ENCODE results near the gene TNKS1BP1. TPM values are rescaled to one million over a fixed set of nuclear protein-coding genes. Genes with fewer than 3 reads are reported as not detected.

Gene TNKS1BP1
- total RNA-seq, 4 donors from 2014 or later = 119 to 162 (median 137) TPM

DNA sequence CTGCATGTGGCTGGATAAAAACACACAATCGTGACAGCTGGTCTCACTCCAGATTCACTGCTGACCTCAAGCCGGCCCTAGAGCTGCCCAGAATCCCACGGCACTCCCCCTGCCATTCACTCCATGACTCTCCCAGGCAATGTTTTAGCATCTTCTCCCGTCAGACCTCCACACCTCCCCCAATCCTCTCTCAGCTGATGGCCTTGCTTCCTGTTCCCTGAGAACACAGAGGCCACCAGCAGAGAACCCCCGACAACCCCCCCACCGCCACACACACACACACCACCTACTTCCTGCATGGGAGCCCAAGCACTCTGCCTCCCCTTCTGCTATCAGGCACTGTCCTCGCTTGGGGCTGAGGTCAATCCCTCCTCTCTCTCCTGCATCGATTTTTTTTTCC, 9.3 kb downstream of the TNKS1BP1 start:
- no peak for DNase-seq (ENCODE audit: low spot score)
- no peak for ATAC-seq (ENCODE audit: low FRiP score)
- TF ChIP-seq, protein P1, sequence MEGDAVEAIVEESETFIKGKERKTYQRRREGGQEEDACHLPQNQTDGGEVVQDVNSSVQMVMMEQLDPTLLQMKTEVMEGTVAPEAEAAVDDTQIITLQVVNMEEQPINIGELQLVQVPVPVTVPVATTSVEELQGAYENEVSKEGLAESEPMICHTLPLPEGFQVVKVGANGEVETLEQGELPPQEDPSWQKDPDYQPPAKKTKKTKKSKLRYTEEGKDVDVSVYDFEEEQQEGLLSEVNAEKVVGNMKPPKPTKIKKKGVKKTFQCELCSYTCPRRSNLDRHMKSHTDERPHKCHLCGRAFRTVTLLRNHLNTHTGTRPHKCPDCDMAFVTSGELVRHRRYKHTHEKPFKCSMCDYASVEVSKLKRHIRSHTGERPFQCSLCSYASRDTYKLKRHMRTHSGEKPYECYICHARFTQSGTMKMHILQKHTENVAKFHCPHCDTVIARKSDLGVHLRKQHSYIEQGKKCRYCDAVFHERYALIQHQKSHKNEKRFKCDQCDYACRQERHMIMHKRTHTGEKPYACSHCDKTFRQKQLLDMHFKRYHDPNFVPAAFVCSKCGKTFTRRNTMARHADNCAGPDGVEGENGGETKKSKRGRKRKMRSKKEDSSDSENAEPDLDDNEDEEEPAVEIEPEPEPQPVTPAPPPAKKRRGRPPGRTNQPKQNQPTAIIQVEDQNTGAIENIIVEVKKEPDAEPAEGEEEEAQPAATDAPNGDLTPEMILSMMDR (IDR thresholded peaks at IDR 0.05) = no peak

DNA sequence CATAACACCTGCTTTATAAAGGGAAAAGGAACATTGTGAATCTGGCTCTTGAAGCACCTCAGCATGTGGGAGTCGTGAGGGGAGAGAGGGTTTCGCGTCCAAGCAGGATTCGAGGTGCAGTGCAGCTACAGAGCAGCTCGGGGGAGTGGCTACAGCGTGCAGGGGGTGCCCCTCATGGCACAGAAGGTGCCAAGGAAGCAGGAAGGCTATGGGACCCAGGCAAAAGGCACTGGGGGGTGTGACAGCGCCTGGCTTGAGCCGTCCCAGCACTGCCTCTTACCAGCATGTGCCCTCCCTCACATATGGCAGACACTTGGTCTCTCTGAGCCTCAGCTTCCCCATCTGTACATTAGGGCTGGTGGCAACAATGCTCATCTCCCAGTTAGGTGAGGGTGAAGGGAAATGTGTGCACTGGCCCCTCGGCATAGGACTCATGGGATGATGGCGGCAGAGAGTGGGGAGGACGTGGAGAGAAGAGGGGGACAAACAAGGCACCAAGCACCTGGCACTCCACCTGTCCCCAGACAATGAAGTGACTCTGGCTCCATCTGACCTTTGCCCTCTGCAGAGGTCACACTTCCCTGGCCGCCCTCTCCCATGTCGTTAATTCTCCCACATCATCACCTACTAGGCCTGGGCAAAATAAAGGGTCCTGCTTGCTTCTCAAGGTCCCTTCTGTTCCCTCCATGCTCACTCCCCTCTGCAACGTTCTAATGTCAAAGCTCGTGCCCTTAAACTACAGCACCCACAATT, 10.4 kb downstream of the TNKS1BP1 start:
- TF ChIP-seq, protein P1 (IDR thresholded peaks at IDR 0.05) = no peak
- ATAC-seq (ENCODE audit: low FRiP score) (no peak), DNase-seq (ENCODE audit: low spot score) (no peak)

DNA sequence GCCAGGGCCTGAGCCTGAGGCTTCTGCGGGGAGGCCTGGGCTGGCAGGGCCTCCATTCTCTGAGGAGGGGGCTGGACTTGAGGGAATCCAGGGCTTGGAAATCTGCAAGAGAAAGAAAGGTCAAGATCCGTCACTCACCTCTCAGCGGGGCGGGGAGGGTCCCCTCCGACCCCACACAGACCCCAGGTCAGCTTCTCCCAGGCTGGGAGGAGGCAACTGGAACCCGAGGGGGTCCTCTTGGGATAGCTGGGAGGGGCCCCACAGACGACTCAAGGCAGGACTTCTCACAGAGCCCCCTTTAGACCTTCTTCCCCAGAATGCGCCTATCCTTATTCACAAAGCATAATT, 11.0 kb downstream of the TNKS1BP1 start:
- ATAC-seq (ENCODE audit: low FRiP score) (no peak), DNase-seq (ENCODE audit: low spot score) (no peak)
- TF ChIP-seq, protein P1 (IDR thresholded peaks at IDR 0.05) = no peak

DNA sequence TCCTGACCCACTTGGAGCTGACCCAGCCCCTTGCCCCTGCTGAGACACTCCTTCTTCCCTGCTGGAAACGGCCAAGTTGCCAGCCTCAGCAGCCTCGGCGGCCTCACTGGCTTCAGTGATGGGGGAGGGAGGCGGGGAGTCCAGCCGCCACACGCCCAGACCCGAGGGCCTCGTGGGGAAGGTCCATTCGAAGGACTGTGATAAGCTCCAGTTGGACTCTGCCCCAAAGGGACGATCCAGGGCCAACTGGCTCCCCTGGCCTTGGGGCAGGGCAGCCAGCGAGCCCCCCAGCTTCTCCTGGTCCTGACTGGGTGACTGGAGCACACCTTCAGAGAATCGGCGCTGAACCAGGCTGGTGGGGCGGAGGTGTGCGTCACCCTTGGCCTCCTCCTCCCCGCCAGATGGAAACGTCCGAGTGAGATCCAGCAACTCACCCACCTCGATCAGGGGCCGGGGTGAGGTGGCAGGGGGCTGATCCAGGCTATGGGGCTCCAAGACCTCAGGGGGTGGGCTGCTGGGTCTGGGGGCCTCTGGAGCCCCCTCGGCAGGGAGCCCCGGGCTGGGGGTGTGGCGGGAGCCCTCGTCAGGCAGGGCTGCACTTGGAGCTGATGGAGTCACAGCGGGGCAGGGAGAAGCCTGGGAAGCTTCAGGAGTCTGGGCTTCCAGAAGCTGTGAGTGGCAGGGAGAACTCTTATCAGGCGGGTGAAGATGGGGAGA, 11.5 kb downstream of the TNKS1BP1 start:
- no peak for ATAC-seq (ENCODE audit: low FRiP score)
- no peak for DNase-seq (ENCODE audit: low spot score)
- TF ChIP-seq, protein P1 (IDR thresholded peaks at IDR 0.05) = no peak

DNA sequence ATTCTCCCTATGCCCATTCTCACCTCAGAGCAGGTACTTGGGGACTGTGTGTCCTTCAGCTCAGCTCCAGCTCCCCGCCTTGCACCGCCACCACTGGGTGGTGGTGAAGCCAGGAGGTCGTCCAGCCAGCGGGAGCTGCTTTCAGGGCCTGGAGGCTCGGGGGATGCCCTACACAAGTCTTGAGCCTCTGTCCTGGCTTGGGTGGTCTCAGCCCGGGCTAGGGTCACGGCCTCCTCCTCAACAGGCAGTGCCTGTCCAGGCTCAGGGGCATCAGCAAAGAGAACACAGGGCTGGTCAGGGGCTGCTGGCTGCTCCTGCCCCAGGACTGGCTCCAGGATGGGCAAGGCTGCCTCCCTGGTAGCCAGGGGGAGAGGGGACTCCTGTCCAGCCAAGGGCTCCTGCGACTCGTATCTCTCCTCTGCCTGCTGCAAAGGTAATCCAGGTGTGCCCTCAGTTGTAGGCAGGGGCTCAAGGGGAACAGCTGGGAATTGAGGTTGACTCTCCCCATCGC, 12.2 kb downstream of the TNKS1BP1 start:
- DNase-seq (ENCODE audit: low spot score) = no peak
- TF ChIP-seq, protein P1 (IDR thresholded peaks at IDR 0.05) = no peak
- ATAC-seq (ENCODE audit: low FRiP score) = no peak

DNA sequence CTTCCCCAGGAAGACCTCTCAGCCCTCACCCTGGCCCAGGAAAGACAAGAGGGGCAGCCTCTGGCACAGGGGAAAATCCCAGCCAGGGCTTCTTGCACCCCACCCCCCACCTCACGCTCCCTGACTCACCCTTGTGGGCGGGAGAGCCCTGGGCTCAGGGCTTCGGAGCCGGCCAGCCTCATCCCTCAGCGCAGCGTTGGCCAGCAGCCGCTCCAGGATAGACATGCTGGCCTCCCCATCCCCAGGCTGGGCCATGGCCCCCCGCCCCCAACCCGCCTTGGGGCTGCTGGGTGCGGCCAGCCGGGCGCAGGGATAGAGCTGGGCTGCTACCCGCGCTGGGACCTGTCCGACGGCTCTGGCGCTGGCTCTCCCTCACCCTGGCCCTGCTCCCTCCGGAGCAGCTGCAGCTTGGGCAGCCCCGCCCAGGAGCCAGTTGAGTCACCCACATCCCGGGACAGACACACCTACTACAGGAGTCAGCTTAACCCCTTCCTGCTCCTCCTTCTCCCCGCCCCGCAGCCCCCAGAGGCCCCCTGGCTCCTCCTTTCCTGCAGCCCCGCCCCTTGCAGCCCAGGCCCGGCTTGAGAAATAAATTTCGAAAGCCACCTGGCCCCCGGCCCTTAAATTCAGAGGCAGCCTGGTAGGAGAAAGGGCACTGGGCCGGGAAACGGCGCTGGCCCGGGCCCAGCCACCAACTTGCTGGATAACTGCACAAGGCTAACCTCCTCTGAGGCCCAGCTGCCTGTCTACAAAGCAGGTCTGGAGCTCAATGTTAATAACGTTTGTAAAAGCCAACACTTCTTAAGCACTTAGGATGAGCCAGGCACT, 13.4 kb downstream of the TNKS1BP1 start:
- DNase-seq (ENCODE audit: low spot score) = peak; percentile 77
- TF ChIP-seq, protein P1 (IDR thresholded peaks at IDR 0.05) = no peak
- ATAC-seq (ENCODE audit: low FRiP score) = peak; percentile 88

Measured in omental fat pad (tissue), 4 donors.